ENCODE results near the gene C15orf62. TPM values are rescaled to one million over a fixed set of nuclear protein-coding genes. Genes with fewer than 3 reads are reported as not detected.

The C15orf62 gene
- total RNA-seq, 6 donors from 2014 or later: 0.81 to 4.2 (median 1.4) TPM

GRCh38 chr15:40771242-40771641 lies 1.5 kb downstream of the C15orf62 start:
- TF ChIP-seq, protein P1, sequence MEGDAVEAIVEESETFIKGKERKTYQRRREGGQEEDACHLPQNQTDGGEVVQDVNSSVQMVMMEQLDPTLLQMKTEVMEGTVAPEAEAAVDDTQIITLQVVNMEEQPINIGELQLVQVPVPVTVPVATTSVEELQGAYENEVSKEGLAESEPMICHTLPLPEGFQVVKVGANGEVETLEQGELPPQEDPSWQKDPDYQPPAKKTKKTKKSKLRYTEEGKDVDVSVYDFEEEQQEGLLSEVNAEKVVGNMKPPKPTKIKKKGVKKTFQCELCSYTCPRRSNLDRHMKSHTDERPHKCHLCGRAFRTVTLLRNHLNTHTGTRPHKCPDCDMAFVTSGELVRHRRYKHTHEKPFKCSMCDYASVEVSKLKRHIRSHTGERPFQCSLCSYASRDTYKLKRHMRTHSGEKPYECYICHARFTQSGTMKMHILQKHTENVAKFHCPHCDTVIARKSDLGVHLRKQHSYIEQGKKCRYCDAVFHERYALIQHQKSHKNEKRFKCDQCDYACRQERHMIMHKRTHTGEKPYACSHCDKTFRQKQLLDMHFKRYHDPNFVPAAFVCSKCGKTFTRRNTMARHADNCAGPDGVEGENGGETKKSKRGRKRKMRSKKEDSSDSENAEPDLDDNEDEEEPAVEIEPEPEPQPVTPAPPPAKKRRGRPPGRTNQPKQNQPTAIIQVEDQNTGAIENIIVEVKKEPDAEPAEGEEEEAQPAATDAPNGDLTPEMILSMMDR (IDR thresholded peaks at IDR 0.05): no peak
- TF ChIP-seq EP300 (IDR thresholded peaks at IDR 0.05): no peak

GRCh38 chr15:40772014-40772413 lies 2.2 kb downstream of the C15orf62 start:
- no peak overlapping the region for H3K27ac ChIP-seq
- TF ChIP-seq EP300 (IDR thresholded peaks at IDR 0.05): no peak
- TF ChIP-seq, protein P1 (IDR thresholded peaks at IDR 0.05): no peak
- no peak for TF ChIP-seq POLR2AphosphoS5 (IDR thresholded peaks at IDR 0.05)
- no peak for TF ChIP-seq POLR2A (IDR thresholded peaks at IDR 0.05)
- DNase-seq (peak in 1 of 2 donors; percentile 54), ATAC-seq (ENCODE audit: low FRiP score in 2 of 2) (no peak)
- peaks cover 11 to 49% (median 28%) of the 10 kb centered on the region in 4 donors for H3K4me1 ChIP-seq
- peaks cover 5 to 84% (median 62%) of the 10 kb centered on the region in 4 donors for H3K36me3 ChIP-seq
- 91% methylated on average over 9 to 11 of the region's 13 CpGs for WGBS, 2 donors
- no peaks in the 10 kb centered on the region for H3K27me3 ChIP-seq
- no peak overlapping the region for H3K4me3 ChIP-seq
- no peaks in the 10 kb centered on the region for H3K9me3 ChIP-seq

More at GRCh38 chr15:40771242-40771641, 1.5 kb downstream of the C15orf62 start:
- Histone ChIP-seq H3K36me3 (peaks cover 5 to 79% (median 58%) of the 10 kb centered on the region in 4 donors), H3K27me3 (no peaks in the 10 kb centered on the region), H3K4me3 (no peak overlapping the region), H3K9me3 (no peaks in the 10 kb centered on the region), H3K27ac (peak overlapping the region in 2 of 4 donors; percentile 75 to 81), H3K4me1 (peaks cover 11 to 41% (median 26%) of the 10 kb centered on the region in 4 donors)
- ATAC-seq (ENCODE audit: low FRiP score in 2 of 2): no peak
- DNase-seq: no peak
- WGBS, 2 donors: 93 to 94% methylated on average over 5 of the region's 5 CpGs

DNA sequence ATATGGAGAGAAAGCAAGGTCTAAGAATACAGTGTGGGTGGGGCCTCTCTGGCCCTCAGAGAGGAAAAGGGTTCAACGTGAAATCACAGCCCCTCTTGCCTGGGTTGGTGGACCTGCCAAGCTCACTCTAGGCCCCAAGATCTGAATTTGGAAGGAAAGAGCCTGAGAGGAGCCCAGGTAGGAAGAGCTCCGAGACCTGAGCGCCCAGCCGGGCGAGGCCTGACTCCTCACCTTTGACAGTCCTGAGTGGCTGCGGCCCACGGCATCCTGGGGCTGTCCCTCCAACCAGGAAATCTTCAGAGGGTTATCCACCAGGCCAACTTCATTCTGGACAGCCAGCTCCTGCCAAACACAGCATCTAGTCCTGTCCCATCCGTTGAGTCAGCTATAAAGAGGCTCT lies 3.7 kb downstream of the C15orf62 start:
- Histone ChIP-seq H3K27me3 (no peaks in the 10 kb centered on the region), H3K4me1 (peaks cover 11 to 36% (median 28%) of the 10 kb centered on the region in 4 donors), H3K4me3 (no peak overlapping the region), H3K9me3 (no peaks in the 10 kb centered on the region), H3K36me3 (peaks cover 6 to 84% (median 59%) of the 10 kb centered on the region in 4 donors), H3K27ac (no peak overlapping the region)
- 84 to 96% methylated on average over 6 to 8 of the region's 8 CpGs for WGBS, 2 donors
- DNase-seq (no peak), ATAC-seq (ENCODE audit: low FRiP score in 2 of 2) (no peak)
- TF ChIP-seq EP300 (IDR thresholded peaks at IDR 0.05): no peak
- TF ChIP-seq POLR2AphosphoS5 (IDR thresholded peaks at IDR 0.05): no peak
- TF ChIP-seq, protein P1 (IDR thresholded peaks at IDR 0.05): no peak
- no peak for TF ChIP-seq POLR2A (IDR thresholded peaks at IDR 0.05)

DNA sequence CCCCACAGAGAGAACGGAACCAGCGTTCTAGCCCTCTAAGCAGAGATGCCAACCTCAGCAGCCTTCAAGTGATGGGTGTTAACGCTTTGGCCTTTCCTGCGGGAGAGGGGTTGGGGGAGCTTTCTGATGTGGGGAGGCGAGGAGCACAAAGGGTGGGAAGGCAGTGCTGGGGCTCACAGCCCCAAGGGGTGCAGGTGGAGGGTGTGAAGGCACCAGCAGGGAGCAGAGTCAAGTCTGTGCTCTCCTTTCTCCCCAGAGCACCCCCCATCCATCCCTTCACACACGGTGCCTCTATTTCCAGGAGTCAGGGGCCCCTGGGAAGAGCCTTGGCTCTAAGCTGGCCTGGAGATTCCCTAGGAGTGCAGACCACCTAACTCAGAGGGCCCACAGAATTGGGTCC lies 4.1 kb downstream of the C15orf62 start:
- H3K4me3 ChIP-seq: no peak overlapping the region

More for the DNA sequence above, 4.1 kb downstream of the C15orf62 start:
- H3K4me1 ChIP-seq: peaks cover 10 to 32% (median 24%) of the 10 kb centered on the region in 4 donors
- 95 to 98% methylated on average over 5 to 6 of the region's 6 CpGs for WGBS, 2 donors
- DNase-seq: no peak
- no peaks in the 10 kb centered on the region for H3K27me3 ChIP-seq
- no peak for ATAC-seq (ENCODE audit: low FRiP score in 2 of 2)
- H3K9me3 ChIP-seq: no peaks in the 10 kb centered on the region
- H3K36me3 ChIP-seq: peaks cover 10 to 84% (median 62%) of the 10 kb centered on the region in 4 donors
- TF ChIP-seq, protein P1 (IDR thresholded peaks at IDR 0.05): no peak
- no peak for TF ChIP-seq POLR2AphosphoS5 (IDR thresholded peaks at IDR 0.05)
- no peak for TF ChIP-seq EP300 (IDR thresholded peaks at IDR 0.05)
- no peak for TF ChIP-seq POLR2A (IDR thresholded peaks at IDR 0.05)
- no peak overlapping the region for H3K27ac ChIP-seq

All from upper lobe of left lung (tissue), 6 donors.